H1 (cell line): Measurements from ENCODE around the gene CRELD1.

ENCODE experiments used
- ASH2L ChIP-seq: fragments of 200-600, 300-600 bp; sonication (generic); IDR thresholded peaks from one replicate; pipeline ENCODE4 v1.7.1; 2017; ENCODE audit warnings: low read length
- ATF2 ChIP-seq: IDR thresholded peaks from 2 replicates; pipeline ENCODE4 v1.6.1; 2012; ENCODE audit warnings: low read length, inconsistent platforms
- CTCF ChIP-seq, 3 experiments: IDR thresholded peaks; 1 replicate in 2 of 3; 2 replicates in 1 of 3; pipeline versions ENCODE4 v1.5.1 to v1.6.1; 2011; ENCODE audit warnings: low read length in 3 of 3, mild to moderate bottlenecking in 3 of 3, inconsistent platforms in 2 of 3, low read depth in 1 of 3, moderate library complexity in 1 of 3; ENCODE audit not compliant: insufficient read depth in 1 of 3; ENCODE audit errors: control extremely low read depth in 1 of 3
- EZH2 ChIP-seq: fragments of 200-600 bp; sonication (generic); IDR thresholded peaks from 2 replicates; pipeline ENCODE4 v1.7.1; 2012; ENCODE audit warnings: low read depth, mild to moderate bottlenecking, moderate library complexity, low read length, inconsistent platforms; ENCODE audit not compliant: severe bottlenecking
- HDAC2 ChIP-seq, 2 experiments: fragments of 300-600 bp in 1 of 2; sonication (generic) in 1 of 2; IDR thresholded peaks; 2 replicates each; pipeline ENCODE4 v1.6.1; 2011 to 2012; ENCODE audit warnings: low read depth in 2 of 2, low read length in 2 of 2, mild to moderate bottlenecking in 2 of 2, moderate library complexity in 2 of 2, borderline replicate concordance in 1 of 2, inconsistent platforms in 1 of 2
- HDAC6 ChIP-seq: IDR thresholded peaks from one replicate; pipeline ENCODE4 v1.7.1; 2012; ENCODE audit warnings: low read depth, mild to moderate bottlenecking, inconsistent platforms, low read length, moderate library complexity
- JUND ChIP-seq: IDR thresholded peaks from 2 replicates; pipeline ENCODE4 v1.6.1; 2011; ENCODE audit warnings: mild to moderate bottlenecking, improper control_type of control experiment, low read length
- MAFK ChIP-seq: IDR thresholded peaks from 2 replicates; pipeline ENCODE4 v1.6.1; 2012; ENCODE audit warnings: low read depth, mild to moderate bottlenecking, improper control_type of control experiment, low read length
- NRF1 ChIP-seq: IDR thresholded peaks from 2 replicates; pipeline ENCODE4 v1.6.1; 2011; ENCODE audit warnings: mild to moderate bottlenecking, low read depth, low read length, improper control_type of control experiment
- SP1 ChIP-seq: IDR thresholded peaks from 2 replicates; pipeline ENCODE4 v1.6.1; 2011; ENCODE audit warnings: low read depth, low read length

GRCh38 chr3:9951126-9951525 is 17.5 kb downstream of the CRELD1 start:
- TF ChIP-seq HDAC2 (IDR thresholded peaks at IDR 0.05; ENCODE audit: borderline replicate concordance in 1 of 2, low read depth in 2 of 2, low read length in 2 of 2) (no peak), NRF1 (no peak), EZH2 (no peak), CTCF (IDR thresholded peaks at IDR 0.05; ENCODE audit: control extremely low read depth in 1 of 3, insufficient read depth in 1 of 3, low read depth in 1 of 3, low read length in 3 of 3) (no peak), ASH2L (no peak), JUND (no peak), SP1 (no peak), ATF2 (no peak), HDAC6 (no peak), MAFK (no peak)
